HG03521 (cell line): ENCODE measurements around the gene ITPRIPL2.
A peak's percentile ranks its signal among the peaks of the same experiment; 100 is the strongest.

Experiments
- ATAC-seq: cut with Tn5 transposase; IDR thresholded peaks from one replicate; pipeline ENCODE4 v1.9.1; 2021; ENCODE audit warnings: mild to moderate bottlenecking, moderate library complexity; ENCODE audit not compliant: unreplicated experiment

ITPRIPL2 gene

DNA sequence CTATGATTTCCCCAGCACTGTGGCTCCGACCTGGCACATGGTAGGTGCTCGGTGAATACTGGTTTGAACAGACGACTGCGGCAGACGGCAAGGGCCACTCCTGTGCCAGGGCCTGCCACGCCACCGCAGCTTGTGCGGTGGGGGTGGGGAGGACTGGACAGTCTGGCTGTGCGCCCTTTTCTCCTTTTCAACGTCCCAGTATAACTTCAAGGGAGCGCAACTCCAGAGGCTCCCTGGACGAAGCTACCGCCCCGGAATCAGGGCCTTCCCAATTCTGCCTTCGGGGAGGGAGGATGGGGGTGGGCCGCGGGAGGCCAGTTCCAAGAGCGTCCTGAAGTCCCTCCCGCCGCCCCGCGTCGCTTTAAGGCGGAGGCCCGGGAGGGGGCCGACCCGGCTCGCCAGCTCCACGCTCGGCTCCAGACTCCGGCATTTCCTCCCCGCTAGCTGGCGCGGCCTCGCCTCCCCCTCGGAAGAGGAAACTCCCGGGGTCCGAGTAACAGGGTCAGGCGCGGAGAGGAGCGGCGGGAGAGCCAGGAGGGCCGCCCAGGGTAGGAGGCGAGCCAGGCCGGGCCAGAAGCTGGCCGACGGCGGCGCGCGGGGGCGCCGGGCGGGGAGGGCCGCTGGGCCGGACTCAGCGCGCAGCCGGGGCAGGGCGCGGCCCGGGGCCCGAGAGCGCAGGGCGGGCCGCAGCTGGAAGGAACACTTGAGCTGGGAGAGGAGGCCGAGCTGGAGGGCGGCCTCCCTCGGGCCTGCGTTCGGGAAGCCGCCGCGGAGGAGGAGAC lies at the start of gene ITPRIPL2:
ITPRIPL2 (plus strand) TSS at position 388 of the 782 bp plus-strand sequence. CDS start 498 bp downstream, outside the sequence.
- no peak for ATAC-seq

GRCh38 chr16:19066988-19067348 lies 46.8 kb upstream of the ITPRIPL2 start:
- no peak for ATAC-seq

GRCh38 chr16:19067349-19068236 lies 46.2 kb upstream of the ITPRIPL2 start, which contains the start of gene COQ7:
Gene COQ7, plus strand, starts transcription at chr16:19067614. Its CDS starts 51 bp downstream, at chr16:19067665.
- ATAC-seq = peak; percentile 86

- ATAC-seq = no peak
Observed at GRCh38 chr16:19068237-19068815, 45.4 kb upstream of the ITPRIPL2 start.

- ATAC-seq = no peak
Observed at GRCh38 chr16:19071811-19072777, 41.7 kb upstream of the ITPRIPL2 start.

DNA sequence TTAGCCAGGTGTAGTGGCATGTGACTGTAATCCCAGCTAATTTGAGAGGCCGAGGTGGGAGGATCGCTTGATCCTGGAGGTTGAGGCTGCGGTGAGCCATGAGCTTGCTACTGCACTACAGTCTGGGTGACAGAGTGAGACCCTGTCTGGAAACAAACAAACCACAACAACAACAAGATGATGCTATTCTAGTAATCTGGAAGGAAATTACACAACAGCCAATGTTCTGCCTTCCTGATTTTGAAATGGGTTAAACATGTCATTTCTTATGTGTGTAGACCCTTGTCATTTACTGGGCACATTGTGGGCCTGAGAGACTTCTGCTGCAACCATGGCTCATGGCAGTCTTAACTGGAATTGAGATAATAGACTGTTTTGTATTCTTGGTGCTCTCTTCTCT lies 40.4 kb upstream of the ITPRIPL2 start:
- ATAC-seq = no peak

GRCh38 chr16:19073863-19074262 lies 39.9 kb upstream of the ITPRIPL2 start:
- no peak for ATAC-seq

DNA sequence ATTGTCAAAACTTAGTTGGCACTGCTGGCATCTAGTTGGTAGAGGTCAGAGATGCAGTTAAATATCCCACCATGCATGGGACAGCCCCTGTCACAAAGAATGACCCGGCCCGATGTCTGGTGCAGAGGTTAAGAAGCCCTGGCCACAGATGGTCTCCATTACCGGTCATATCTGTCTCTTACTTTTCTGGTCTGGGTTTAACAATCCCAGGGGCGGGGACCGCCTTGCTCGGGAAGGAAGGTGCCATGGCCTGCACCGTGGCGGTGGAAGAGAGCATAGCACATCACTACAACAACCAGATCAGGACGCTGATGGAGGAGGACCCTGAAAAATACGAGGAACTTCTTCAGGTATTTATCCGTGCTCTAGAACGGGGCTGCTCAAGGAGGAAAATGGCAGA lies 38.3 kb upstream of the ITPRIPL2 start:
- no peak for ATAC-seq

GRCh38 chr16:19077879-19078278 lies 35.9 kb upstream of the ITPRIPL2 start:
- no peak for ATAC-seq

- ATAC-seq = no peak
Observed at GRCh38 chr16:19083670-19084069, 30.1 kb upstream of the ITPRIPL2 start.

DNA sequence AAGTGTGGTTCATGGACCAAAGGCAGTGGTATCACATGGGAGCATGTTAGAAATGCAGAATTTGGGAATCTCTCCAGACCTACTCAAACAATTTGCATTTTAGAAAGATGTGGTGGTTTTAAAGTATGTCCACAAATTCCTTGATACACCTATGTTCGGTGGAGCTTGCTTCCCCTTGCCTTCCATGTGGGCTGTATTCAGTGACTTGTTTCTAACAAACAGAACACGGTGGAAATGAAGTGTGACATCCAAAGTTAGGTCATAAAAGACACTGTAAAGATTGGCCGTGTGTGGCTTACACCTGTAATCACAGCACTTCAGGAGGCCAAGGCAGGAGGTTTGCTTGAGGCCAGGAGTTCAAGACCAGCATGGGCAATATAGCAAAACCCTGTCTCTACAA lies 29.6 kb upstream of the ITPRIPL2 start:
- no peak for ATAC-seq

DNA sequence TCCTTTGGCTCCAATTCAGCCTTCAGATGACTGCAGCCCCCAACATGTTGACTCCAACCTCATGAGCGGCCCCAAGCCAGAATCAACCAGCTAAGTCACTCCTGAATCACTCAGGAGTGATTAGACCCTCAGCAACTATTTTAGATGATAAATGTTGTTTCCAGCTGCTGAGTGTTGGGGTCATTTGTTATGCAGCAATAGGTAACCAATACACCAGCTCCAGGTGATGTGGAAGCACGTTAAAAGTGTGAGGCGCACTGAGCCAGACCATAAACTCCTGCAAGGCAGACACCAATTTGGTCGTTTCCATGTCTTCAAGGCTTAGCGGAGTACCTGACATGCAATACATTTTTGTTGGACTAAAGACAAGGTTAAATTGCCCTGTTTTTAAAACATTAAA lies 28.9 kb upstream of the ITPRIPL2 start:
- no peak for ATAC-seq

GRCh38 chr16:19085679-19086200 lies 28.0 kb upstream of the ITPRIPL2 start:
- ATAC-seq = no peak

GRCh38 chr16:19086322-19087199 lies 27.2 kb upstream of the ITPRIPL2 start:
- peak; percentile 77 for ATAC-seq

GRCh38 chr16:19088341-19088916 lies 25.3 kb upstream of the ITPRIPL2 start:
- ATAC-seq = no peak

- no peak for ATAC-seq
Observed at GRCh38 chr16:19089410-19089955, 24.3 kb upstream of the ITPRIPL2 start.

DNA sequence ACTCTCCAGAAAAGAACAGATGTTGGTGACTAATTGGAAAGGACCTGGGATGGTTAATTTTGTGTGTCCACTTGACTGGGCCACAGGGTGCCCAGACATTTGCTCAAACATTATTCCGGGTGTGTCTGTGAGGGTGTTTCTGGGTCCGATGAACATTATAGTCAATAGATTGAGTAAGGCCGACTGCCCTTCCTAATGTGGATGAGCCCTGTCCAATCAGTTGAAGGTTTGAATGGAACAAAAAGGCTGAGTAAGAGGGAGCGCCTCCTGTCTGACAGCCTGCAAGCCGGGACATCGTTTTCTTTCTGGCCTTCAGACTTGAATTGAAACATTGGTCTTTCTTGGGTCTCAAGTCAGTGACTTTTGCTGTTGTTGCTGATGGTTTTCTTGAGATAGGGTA lies 22.8 kb upstream of the ITPRIPL2 start:
- no peak for ATAC-seq

- ATAC-seq = no peak
Observed at GRCh38 chr16:19092653-19093410, 20.9 kb upstream of the ITPRIPL2 start.
